ENCODE data around the gene CAMK1D. TPM values are rescaled to one million over a fixed set of nuclear protein-coding genes. Genes with fewer than 3 reads are reported as not detected.

CAMK1D gene
- total RNA-seq, 1 experiment from 2014 or later: 0.63 TPM

GRCh38 chr10:12509016-12509793 is 159.9 kb downstream of the CAMK1D start:
- H4K20me1 ChIP-seq (ENCODE audit: insufficient read depth, low read depth, low read length): 0 out of 2 replicates have a peak, but pooled peaks cover 4% of the 10 kb centered on the region
- H3K79me2 ChIP-seq (ENCODE audit: low read length): no peaks in the 10 kb centered on the region

GRCh38 chr10:12509794-12510100 is 160.4 kb downstream of the CAMK1D start:
- no peaks in the 10 kb centered on the region for H3K9me2 ChIP-seq (replicated peaks; ENCODE audit: insufficient read depth, low read length)
- no peaks in the 10 kb centered on the region for H3K36me3 ChIP-seq (ENCODE audit: insufficient read depth, low read length)
- 0 out of 2 replicates have a peak, but pooled peaks cover 4% of the 10 kb centered on the region for H4K20me1 ChIP-seq (ENCODE audit: insufficient read depth, low read depth, low read length)
- H3K4me3 ChIP-seq (ENCODE audit: low read length): no peak overlapping the region
- no peaks in the 10 kb centered on the region for H3K79me2 ChIP-seq (ENCODE audit: low read length)
- no peaks in the 10 kb centered on the region for H3K9me3 ChIP-seq (ENCODE audit: low read length)
- H3K9ac ChIP-seq (ENCODE audit: low read length): no peak overlapping the region
- H3K4me1 ChIP-seq (ENCODE audit: low read length): no peaks in the 10 kb centered on the region
- H3K4me2 ChIP-seq (ENCODE audit: low read depth, low read length, poor library complexity, severe bottlenecking): no peak overlapping the region
- H3K27ac ChIP-seq (ENCODE audit: low read length): no peak overlapping the region
- no peak for DNase-seq
- no peak overlapping the region for H2AFZ ChIP-seq (ENCODE audit: low read length)
- 0 out of 2 replicates have a peak, but pooled peaks cover 2% of the 10 kb centered on the region for H3K27me3 ChIP-seq (ENCODE audit: low read length)

More at GRCh38 chr10:12509016-12509793, 159.9 kb downstream of the CAMK1D start:
- no peak overlapping the region for H3K9ac ChIP-seq (ENCODE audit: low read length)
- DNase-seq: no peak
- no peaks in the 10 kb centered on the region for H3K4me1 ChIP-seq (ENCODE audit: low read length)
- H2AFZ ChIP-seq (ENCODE audit: low read length): no peak overlapping the region
- no peaks in the 10 kb centered on the region for H3K9me3 ChIP-seq (ENCODE audit: low read length)
- 0 out of 2 replicates have a peak, but pooled peaks cover 2% of the 10 kb centered on the region for H3K27me3 ChIP-seq (ENCODE audit: low read length)
- H3K9me2 ChIP-seq (replicated peaks; ENCODE audit: insufficient read depth, low read length): no peaks in the 10 kb centered on the region
- no peak overlapping the region for H3K4me3 ChIP-seq (ENCODE audit: low read length)
- H3K27ac ChIP-seq (ENCODE audit: low read length): no peak overlapping the region
- H3K36me3 ChIP-seq (ENCODE audit: insufficient read depth, low read length): no peaks in the 10 kb centered on the region
- no peak overlapping the region for H3K4me2 ChIP-seq (ENCODE audit: low read depth, low read length, poor library complexity, severe bottlenecking)

GRCh38 chr10:12510501-12510941 is 161.2 kb downstream of the CAMK1D start:
- no peaks in the 10 kb centered on the region for H3K9me2 ChIP-seq (replicated peaks; ENCODE audit: insufficient read depth, low read length)
- no peak overlapping the region for H3K9ac ChIP-seq (ENCODE audit: low read length)
- no peak overlapping the region for H3K4me3 ChIP-seq (ENCODE audit: low read length)
- H3K4me2 ChIP-seq (ENCODE audit: low read depth, low read length, poor library complexity, severe bottlenecking): no peak overlapping the region
- H2AFZ ChIP-seq (ENCODE audit: low read length): no peak overlapping the region
- DNase-seq: no peak
- no peak overlapping the region for H3K27ac ChIP-seq (ENCODE audit: low read length)
- H3K36me3 ChIP-seq (ENCODE audit: insufficient read depth, low read length): no peaks in the 10 kb centered on the region
- H3K4me1 ChIP-seq (ENCODE audit: low read length): no peaks in the 10 kb centered on the region
- H3K79me2 ChIP-seq (ENCODE audit: low read length): no peaks in the 10 kb centered on the region
- 0 out of 2 replicates have a peak, but pooled peaks cover 4% of the 10 kb centered on the region for H4K20me1 ChIP-seq (ENCODE audit: insufficient read depth, low read depth, low read length)
- no peaks in the 10 kb centered on the region for H3K9me3 ChIP-seq (ENCODE audit: low read length)
- 0 out of 2 replicates have a peak, but pooled peaks cover 2% of the 10 kb centered on the region for H3K27me3 ChIP-seq (ENCODE audit: low read length)

GRCh38 chr10:12510984-12511383 is 161.6 kb downstream of the CAMK1D start:
- Histone ChIP-seq H2AFZ (ENCODE audit: low read length) (no peak overlapping the region), H3K9me3 (ENCODE audit: low read length) (no peaks in the 10 kb centered on the region), H3K36me3 (ENCODE audit: insufficient read depth, low read length) (no peaks in the 10 kb centered on the region), H3K27me3 (ENCODE audit: low read length) (0 out of 2 replicates have a peak, but pooled peaks cover 2% of the 10 kb centered on the region), H3K9me2 (replicated peaks; ENCODE audit: insufficient read depth, low read length) (no peaks in the 10 kb centered on the region), H3K27ac (ENCODE audit: low read length) (no peak overlapping the region), H3K4me1 (ENCODE audit: low read length) (no peaks in the 10 kb centered on the region), H3K4me2 (ENCODE audit: low read depth, low read length, poor library complexity, severe bottlenecking) (no peak overlapping the region), H3K79me2 (ENCODE audit: low read length) (no peaks in the 10 kb centered on the region), H3K4me3 (ENCODE audit: low read length) (no peak overlapping the region), H4K20me1 (ENCODE audit: insufficient read depth, low read depth, low read length) (0 out of 2 replicates have a peak, but pooled peaks cover 4% of the 10 kb centered on the region), H3K9ac (ENCODE audit: low read length) (no peak overlapping the region)
- no peak for DNase-seq

- H3K4me2 ChIP-seq (ENCODE audit: low read depth, low read length, poor library complexity, severe bottlenecking): no peak overlapping the region
- 0 out of 2 replicates have a peak, but pooled peaks cover 2% of the 10 kb centered on the region for H3K27me3 ChIP-seq (ENCODE audit: low read length)
- H4K20me1 ChIP-seq (ENCODE audit: insufficient read depth, low read depth, low read length): 0 out of 2 replicates have a peak, but pooled peaks cover 4% of the 10 kb centered on the region
- no peaks in the 10 kb centered on the region for H3K9me3 ChIP-seq (ENCODE audit: low read length)
- no peak overlapping the region for H3K9ac ChIP-seq (ENCODE audit: low read length)
- H3K36me3 ChIP-seq (ENCODE audit: insufficient read depth, low read length): no peaks in the 10 kb centered on the region
- H3K4me1 ChIP-seq (ENCODE audit: low read length): no peaks in the 10 kb centered on the region
- no peak overlapping the region for H3K27ac ChIP-seq (ENCODE audit: low read length)
- no peak overlapping the region for H2AFZ ChIP-seq (ENCODE audit: low read length)
- no peak for DNase-seq
- no peak overlapping the region for H3K4me3 ChIP-seq (ENCODE audit: low read length)
- H3K79me2 ChIP-seq (ENCODE audit: low read length): no peaks in the 10 kb centered on the region
- no peaks in the 10 kb centered on the region for H3K9me2 ChIP-seq (replicated peaks; ENCODE audit: insufficient read depth, low read length)
Measured at GRCh38 chr10:12511651-12512050, 162.3 kb downstream of the CAMK1D start.

GRCh38 chr10:12512332-12513002 is 163.1 kb downstream of the CAMK1D start:
- H2AFZ ChIP-seq (ENCODE audit: low read length): no peak overlapping the region
- no peak overlapping the region for H3K4me3 ChIP-seq (ENCODE audit: low read length)
- no peaks in the 10 kb centered on the region for H3K4me1 ChIP-seq (ENCODE audit: low read length)
- H3K9me2 ChIP-seq (replicated peaks; ENCODE audit: insufficient read depth, low read length): no peaks in the 10 kb centered on the region
- no peak for DNase-seq
- no peak overlapping the region for H3K4me2 ChIP-seq (ENCODE audit: low read depth, low read length, poor library complexity, severe bottlenecking)
- H3K9me3 ChIP-seq (ENCODE audit: low read length): no peaks in the 10 kb centered on the region
- no peak overlapping the region for H3K27ac ChIP-seq (ENCODE audit: low read length)
- H3K36me3 ChIP-seq (ENCODE audit: insufficient read depth, low read length): no peaks in the 10 kb centered on the region
- H4K20me1 ChIP-seq (ENCODE audit: insufficient read depth, low read depth, low read length): 0 out of 2 replicates have a peak, but pooled peaks cover 4% of the 10 kb centered on the region
- H3K79me2 ChIP-seq (ENCODE audit: low read length): no peaks in the 10 kb centered on the region
- H3K27me3 ChIP-seq (ENCODE audit: low read length): 0 out of 2 replicates have a peak, but pooled peaks cover 2% of the 10 kb centered on the region
- H3K9ac ChIP-seq (ENCODE audit: low read length): no peak overlapping the region

GRCh38 chr10:12513003-12513365 is 163.6 kb downstream of the CAMK1D start:
- H3K27ac ChIP-seq (ENCODE audit: low read length): no peak overlapping the region
- no peaks in the 10 kb centered on the region for H3K36me3 ChIP-seq (ENCODE audit: insufficient read depth, low read length)
- H4K20me1 ChIP-seq (ENCODE audit: insufficient read depth, low read depth, low read length): 0 out of 2 replicates have a peak, but pooled peaks cover 4% of the 10 kb centered on the region
- H2AFZ ChIP-seq (ENCODE audit: low read length): no peak overlapping the region
- H3K4me1 ChIP-seq (ENCODE audit: low read length): no peaks in the 10 kb centered on the region
- no peak for DNase-seq
- H3K9me3 ChIP-seq (ENCODE audit: low read length): no peaks in the 10 kb centered on the region
- no peak overlapping the region for H3K9ac ChIP-seq (ENCODE audit: low read length)
- no peak overlapping the region for H3K4me2 ChIP-seq (ENCODE audit: low read depth, low read length, poor library complexity, severe bottlenecking)
- 0 out of 2 replicates have a peak, but pooled peaks cover 2% of the 10 kb centered on the region for H3K27me3 ChIP-seq (ENCODE audit: low read length)
- H3K79me2 ChIP-seq (ENCODE audit: low read length): no peaks in the 10 kb centered on the region
- H3K9me2 ChIP-seq (replicated peaks; ENCODE audit: insufficient read depth, low read length): no peaks in the 10 kb centered on the region
- no peak overlapping the region for H3K4me3 ChIP-seq (ENCODE audit: low read length)
